ENCODE measurements around the gene NRG2. TPM values are rescaled to one million over a fixed set of nuclear protein-coding genes. Genes with fewer than 3 reads are reported as not detected.
A peak's percentile ranks its signal among the peaks of the same experiment; 100 is the strongest.

NRG2 gene
- total RNA-seq, 4 donors from 2014 or later = 4.5 to 7.0 (median 5.4) TPM

GRCh38 chr5:140051950-140052349 lies 8.9 kb upstream of the NRG2 start:
- H3K9me3 ChIP-seq = no peaks in the 10 kb centered on the region
- WGBS = 62% methylated on average over 1 of the region's 1 CpG
- H3K4me3 ChIP-seq = no peak overlapping the region
- TF ChIP-seq, protein P1, sequence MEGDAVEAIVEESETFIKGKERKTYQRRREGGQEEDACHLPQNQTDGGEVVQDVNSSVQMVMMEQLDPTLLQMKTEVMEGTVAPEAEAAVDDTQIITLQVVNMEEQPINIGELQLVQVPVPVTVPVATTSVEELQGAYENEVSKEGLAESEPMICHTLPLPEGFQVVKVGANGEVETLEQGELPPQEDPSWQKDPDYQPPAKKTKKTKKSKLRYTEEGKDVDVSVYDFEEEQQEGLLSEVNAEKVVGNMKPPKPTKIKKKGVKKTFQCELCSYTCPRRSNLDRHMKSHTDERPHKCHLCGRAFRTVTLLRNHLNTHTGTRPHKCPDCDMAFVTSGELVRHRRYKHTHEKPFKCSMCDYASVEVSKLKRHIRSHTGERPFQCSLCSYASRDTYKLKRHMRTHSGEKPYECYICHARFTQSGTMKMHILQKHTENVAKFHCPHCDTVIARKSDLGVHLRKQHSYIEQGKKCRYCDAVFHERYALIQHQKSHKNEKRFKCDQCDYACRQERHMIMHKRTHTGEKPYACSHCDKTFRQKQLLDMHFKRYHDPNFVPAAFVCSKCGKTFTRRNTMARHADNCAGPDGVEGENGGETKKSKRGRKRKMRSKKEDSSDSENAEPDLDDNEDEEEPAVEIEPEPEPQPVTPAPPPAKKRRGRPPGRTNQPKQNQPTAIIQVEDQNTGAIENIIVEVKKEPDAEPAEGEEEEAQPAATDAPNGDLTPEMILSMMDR (IDR thresholded peaks at IDR 0.05) = no peak
- no peak for TF ChIP-seq POLR2AphosphoS5 (IDR thresholded peaks at IDR 0.05)
- TF ChIP-seq EP300 (IDR thresholded peaks at IDR 0.05) = no peak
- no peak for TF ChIP-seq POLR2A (IDR thresholded peaks at IDR 0.05)
- H3K27ac ChIP-seq = no peak overlapping the region
- DNase-seq (ENCODE audit: low spot score in 2 of 2) = no peak
- no peaks in the 10 kb centered on the region for H3K36me3 ChIP-seq
- H3K27me3 ChIP-seq = peaks cover 7% of the 10 kb centered on the region
- H3K4me1 ChIP-seq = no peaks in the 10 kb centered on the region

DNA sequence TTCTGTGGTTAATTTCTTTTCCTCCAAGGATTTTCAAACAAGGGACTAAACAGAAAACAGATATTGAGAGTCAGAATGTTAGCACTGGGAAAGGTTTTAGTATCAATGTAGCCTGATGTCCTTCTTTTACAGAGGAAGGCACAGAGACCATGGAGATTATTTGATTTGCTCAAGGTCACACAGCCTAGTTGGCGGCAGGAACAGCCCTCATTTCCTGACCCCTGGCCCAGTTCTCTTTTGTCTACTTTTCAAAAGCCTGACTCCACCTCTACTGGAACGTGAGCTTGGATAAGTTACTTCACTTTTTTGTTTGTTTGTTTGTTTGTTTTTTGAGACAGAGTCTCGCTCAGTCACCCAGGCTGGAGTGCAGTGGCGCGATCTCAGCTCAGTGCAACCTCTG lies 6.6 kb upstream of the NRG2 start:
- TF ChIP-seq EP300 (IDR thresholded peaks at IDR 0.05) (no peak), POLR2AphosphoS5 (IDR thresholded peaks at IDR 0.05) (no peak)
- Histone ChIP-seq H3K4me1 (no peaks in the 10 kb centered on the region), H3K27ac (no peak overlapping the region), H3K4me3 (no peak overlapping the region), H3K27me3 (peaks cover 4% of the 10 kb centered on the region), H3K9me3 (no peaks in the 10 kb centered on the region), H3K36me3 (no peaks in the 10 kb centered on the region)
- WGBS = 83% methylated on average over 5 of the region's 5 CpGs
- DNase-seq (ENCODE audit: low spot score in 2 of 2) = no peak

DNA sequence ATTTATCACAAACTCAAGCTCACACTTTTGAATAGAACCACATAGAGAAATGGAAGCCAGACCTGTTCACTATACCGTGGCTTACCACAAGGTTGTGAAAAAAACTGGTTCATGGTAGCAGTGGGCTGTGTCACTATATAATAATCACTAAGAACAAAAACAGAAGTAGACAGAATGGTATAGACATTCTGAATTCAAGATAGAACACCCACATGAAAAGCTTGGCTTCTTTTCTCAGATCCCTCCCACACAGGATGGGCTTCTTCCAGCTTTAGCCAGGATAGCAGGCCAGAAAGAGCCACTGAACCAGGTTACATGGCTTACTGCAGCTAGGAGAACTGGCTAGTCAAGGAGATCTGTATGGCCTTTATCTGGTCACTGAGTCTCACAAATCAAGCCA lies 6.1 kb upstream of the NRG2 start:
- Histone ChIP-seq H3K27ac (no peak overlapping the region), H3K9me3 (no peaks in the 10 kb centered on the region), H3K4me1 (no peaks in the 10 kb centered on the region), H3K4me3 (no peak overlapping the region), H3K27me3 (peaks cover 5% of the 10 kb centered on the region), H3K36me3 (no peaks in the 10 kb centered on the region)
- no peak for DNase-seq (ENCODE audit: low spot score in 2 of 2)
- 80% methylated on average over 1 of the region's 1 CpG for WGBS
- TF ChIP-seq, protein P1 (IDR thresholded peaks at IDR 0.05) = no peak
- no peak for TF ChIP-seq POLR2AphosphoS5 (IDR thresholded peaks at IDR 0.05)
- TF ChIP-seq EP300 (IDR thresholded peaks at IDR 0.05) = no peak
- TF ChIP-seq POLR2A (IDR thresholded peaks at IDR 0.05) = no peak

- Histone ChIP-seq H3K36me3 (no peaks in the 10 kb centered on the region), H3K9me3 (no peaks in the 10 kb centered on the region), H3K4me1 (peaks cover 43% of the 10 kb centered on the region), H3K27me3 (peaks cover 24% of the 10 kb centered on the region), H3K4me3 (no peak overlapping the region), H3K27ac (no peak overlapping the region)
- DNase-seq (ENCODE audit: low spot score in 2 of 2) = no peak
- 39% methylated on average over 1 of the region's 1 CpG for WGBS
- TF ChIP-seq EP300 (IDR thresholded peaks at IDR 0.05) (no peak), POLR2A (IDR thresholded peaks at IDR 0.05) (no peak), POLR2AphosphoS5 (IDR thresholded peaks at IDR 0.05) (no peak)
- TF ChIP-seq, protein P1 (IDR thresholded peaks at IDR 0.05) = no peak
Observed at GRCh38 chr5:140044041-140044440, 942 bp upstream of the NRG2 start.

GRCh38 chr5:140043508-140043872 lies 391 bp upstream of the NRG2 start:
- WGBS = 0% methylated on average over 6 of the region's 12 CpGs
- no peak for TF ChIP-seq POLR2A (IDR thresholded peaks at IDR 0.05)
- TF ChIP-seq, protein P1 (IDR thresholded peaks at IDR 0.05) = no peak
- TF ChIP-seq EP300 (IDR thresholded peaks at IDR 0.05) = no peak
- no peak for TF ChIP-seq POLR2AphosphoS5 (IDR thresholded peaks at IDR 0.05)
- Histone ChIP-seq H3K27me3 (peaks cover 24% of the 10 kb centered on the region), H3K27ac (no peak overlapping the region), H3K4me1 (peaks cover 44% of the 10 kb centered on the region), H3K36me3 (no peaks in the 10 kb centered on the region), H3K9me3 (no peaks in the 10 kb centered on the region), H3K4me3 (peak overlapping the region; percentile 63)
- peak in 1 of 2 donors; percentile 56 for DNase-seq (ENCODE audit: low spot score in 2 of 2)

GRCh38 chr5:140042393-140042642 lies 781 bp downstream of the NRG2 start:
- WGBS = 5% methylated on average over 3 of the region's 19 CpGs
- H3K27ac ChIP-seq = peak overlapping the region; percentile 35
- DNase-seq (ENCODE audit: low spot score in 2 of 2) = no peak

More at GRCh38 chr5:140042393-140042642, 781 bp downstream of the NRG2 start:
- no peaks in the 10 kb centered on the region for H3K9me3 ChIP-seq
- H3K4me1 ChIP-seq = peaks cover 48% of the 10 kb centered on the region
- H3K27me3 ChIP-seq = peaks cover 24% of the 10 kb centered on the region
- no peaks in the 10 kb centered on the region for H3K36me3 ChIP-seq
- peak overlapping the region; percentile 63 for H3K4me3 ChIP-seq
- no peak for TF ChIP-seq EP300 (IDR thresholded peaks at IDR 0.05)
- TF ChIP-seq, protein P1 (IDR thresholded peaks at IDR 0.05) = no peak
- TF ChIP-seq POLR2AphosphoS5 (IDR thresholded peaks at IDR 0.05) = no peak
- no peak for TF ChIP-seq POLR2A (IDR thresholded peaks at IDR 0.05)
